NCI-H1436 treated with DMSO at 0.1 percent for 48 hours (cell line): ENCODE measurements around the gene ADAM30.

Experiments used
- DNase-seq: peaks from one replicate; lab custom pipeline; 2025; lab: John Stamatoyannopoulos, UW

ADAM30 gene

DNA sequence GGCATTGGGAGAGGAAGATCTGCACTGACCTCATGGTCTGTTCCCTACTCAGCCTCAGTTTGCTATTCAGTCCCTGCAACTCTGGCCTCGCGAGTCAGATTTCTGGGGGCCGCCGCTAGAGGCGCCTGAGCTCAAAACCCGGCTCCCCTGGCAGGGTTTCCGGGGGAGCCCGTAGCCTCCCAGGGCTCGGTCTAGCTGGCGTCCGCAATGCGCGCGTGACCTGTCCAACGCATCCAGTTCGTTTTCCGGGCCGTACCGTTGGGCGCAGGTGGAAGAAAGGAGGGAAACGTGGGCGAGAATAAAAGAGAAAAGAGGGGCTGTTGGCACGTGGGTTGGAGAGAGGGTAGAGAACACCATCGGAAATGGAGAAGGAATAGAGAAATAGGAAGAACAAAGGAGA is at the start of gene ADAM30:
TSS of gene ADAM30 (minus strand) at position 213 of the 400 bp plus-strand sequence. CDS start at position 34, 179 bp downstream.
- no peak for DNase-seq

DNA sequence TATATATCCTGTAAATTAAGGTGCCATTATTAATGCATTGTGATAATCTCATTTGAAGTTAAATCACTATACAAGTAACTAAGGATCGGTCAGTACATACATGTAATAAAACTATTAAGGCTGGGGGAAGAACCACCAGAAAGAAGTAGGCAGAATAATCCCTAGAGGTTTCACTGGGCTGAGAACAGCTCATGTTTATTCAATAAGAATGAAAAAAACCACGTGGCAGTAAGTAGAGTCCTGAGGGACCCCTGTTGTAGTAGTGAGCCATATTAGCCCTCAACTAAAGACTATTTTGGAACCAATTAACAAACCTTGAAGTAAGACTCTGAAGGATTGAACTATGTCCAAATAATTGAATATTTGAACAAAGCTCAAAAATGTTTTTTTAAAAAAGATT is 46.9 kb upstream of the ADAM30 start:
- DNase-seq, result no peak

DNA sequence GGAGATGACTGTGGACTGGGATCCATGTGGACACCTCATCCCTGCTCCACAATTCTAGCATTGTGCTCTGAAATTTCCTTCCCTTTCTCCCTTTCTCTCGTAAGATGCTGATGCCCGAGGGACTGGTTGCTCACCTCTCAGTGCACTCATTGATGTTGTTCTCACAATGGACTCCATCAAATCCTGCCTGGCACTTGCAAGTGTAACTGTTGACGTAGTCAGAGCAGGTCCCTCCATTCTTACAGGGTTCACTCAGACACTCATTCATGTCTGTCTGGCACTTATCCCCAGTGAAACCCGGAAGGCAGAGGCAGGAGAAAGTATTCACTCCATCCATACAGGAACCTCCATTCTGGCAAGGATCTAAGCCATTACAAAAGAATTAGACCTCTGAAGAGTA is 45.1 kb upstream of the ADAM30 start:
- no peak for DNase-seq

DNA sequence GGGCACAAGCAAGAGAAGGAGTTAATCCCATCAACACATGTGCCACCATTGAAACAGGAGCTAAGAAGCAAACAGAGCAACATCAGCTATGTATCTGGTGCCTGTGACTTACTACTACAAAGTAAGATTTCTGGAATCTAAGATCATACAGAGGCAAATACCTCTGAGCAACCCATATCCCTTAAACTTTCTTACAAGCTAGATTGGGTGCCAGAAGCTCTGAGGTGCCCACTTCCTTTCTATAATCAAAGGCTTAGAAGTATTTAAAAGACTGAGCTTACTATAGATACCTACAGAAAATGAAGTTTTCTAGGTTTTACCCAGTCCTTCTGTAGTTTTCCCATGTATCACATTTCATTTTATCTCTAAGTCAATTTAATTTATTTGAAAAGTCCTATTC is 44.4 kb upstream of the ADAM30 start:
- DNase-seq, result no peak

DNA sequence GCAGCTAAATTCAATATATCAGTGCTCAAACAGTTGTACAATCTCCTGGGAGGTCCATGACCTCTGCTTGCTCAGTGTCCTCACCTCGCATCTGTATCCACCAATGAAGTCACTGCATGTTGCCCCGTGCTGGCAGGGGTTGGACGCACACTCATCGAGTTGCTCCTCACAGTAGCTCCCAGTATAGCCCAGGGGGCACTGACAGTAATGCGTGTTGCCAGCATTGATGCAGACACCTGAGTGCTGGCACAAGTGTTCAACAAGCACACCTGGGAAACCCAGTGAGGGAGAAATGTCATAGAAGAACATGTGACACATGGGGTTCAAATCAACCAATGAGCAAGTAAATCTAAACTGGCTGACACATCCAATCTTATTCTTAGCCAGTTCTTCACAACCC is 40.9 kb upstream of the ADAM30 start:
- no peak for DNase-seq

DNA sequence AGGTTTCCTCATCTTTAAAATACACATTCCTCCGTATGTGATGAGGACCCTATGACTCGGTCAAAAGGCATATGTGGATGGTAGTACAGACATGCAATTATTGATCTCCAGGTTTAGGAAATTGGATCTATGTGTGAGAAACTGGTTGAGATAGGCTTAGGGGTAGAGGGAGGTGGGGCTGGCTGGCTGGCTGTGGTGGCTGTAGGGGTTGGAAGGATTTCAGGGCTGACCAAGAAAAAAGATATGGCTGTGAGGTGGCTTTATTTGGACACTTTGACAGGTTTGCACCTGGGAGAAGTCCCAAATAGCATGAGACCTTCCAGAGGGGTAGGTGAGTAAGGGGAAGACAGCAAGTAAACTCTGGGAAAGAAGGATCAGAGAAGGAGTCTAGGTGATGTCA is 39.6 kb upstream of the ADAM30 start:
- DNase-seq, result no peak

DNA sequence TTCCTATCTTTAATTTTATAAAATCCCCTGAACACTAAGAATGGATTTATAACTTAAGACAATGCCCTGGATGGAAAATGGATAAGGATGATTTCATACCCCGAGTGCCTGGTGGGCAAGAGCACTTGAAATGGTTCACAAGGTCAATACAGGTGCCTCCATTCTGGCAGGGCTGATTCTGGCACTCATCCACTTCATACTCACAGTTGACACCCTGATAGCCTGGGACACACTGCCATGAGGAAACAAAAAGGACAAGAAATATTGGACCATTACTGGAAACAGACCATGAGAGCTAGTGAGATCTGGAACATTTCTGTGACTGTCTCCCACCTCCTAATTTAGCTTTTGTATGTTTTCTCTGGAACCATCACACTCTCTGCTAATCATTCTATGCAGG is 39.1 kb upstream of the ADAM30 start:
- DNase-seq, result no peak

DNA sequence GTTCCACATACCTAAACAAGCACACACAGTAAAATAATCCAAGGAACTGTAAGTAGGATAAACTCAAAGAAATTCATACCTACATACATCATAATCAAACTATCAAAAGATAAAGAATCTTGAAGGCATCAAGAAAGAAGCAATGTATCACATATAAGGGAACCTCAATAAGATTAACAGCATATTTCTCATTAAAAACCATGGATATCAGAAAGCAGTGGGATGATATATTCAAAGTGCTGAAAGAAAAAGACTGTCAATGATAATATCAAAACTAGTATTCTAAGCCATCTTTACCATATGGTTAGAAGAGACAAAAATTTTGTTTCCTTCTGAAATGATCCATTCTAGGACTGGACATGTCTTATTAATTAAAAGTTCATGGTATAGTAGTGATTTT is 37.1 kb upstream of the ADAM30 start:
- DNase-seq, result no peak

DNA sequence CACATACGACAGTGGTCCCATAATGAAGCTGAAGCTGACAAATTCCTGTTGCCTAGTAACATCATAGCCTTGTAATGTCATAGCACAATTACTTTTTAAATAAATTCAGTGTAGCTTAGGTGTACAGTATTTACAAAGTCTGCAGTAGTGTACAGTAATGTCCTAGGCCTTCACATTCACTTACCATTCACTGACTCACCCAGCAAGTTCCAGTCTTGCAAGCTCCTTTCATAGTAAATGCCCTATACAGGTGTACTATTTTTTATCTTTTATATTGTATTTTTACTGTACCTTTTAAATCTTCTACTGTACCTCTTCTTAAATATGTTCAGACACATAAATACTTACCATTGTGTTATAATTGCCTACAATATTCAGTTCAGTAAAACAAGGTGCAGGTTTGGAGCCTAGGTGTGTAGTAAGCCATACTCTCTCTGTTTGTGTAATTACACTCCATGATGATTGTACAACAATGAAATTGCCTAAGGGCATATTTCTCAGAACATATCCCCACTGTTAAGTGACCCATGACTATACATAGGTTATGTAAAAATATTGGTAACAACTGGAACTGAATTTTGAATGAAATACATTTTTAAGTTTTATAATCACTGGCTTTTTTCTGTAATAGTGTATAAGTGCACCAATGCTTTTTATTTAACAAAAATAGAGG is 33.5 kb upstream of the ADAM30 start:
- no peak for DNase-seq

DNA sequence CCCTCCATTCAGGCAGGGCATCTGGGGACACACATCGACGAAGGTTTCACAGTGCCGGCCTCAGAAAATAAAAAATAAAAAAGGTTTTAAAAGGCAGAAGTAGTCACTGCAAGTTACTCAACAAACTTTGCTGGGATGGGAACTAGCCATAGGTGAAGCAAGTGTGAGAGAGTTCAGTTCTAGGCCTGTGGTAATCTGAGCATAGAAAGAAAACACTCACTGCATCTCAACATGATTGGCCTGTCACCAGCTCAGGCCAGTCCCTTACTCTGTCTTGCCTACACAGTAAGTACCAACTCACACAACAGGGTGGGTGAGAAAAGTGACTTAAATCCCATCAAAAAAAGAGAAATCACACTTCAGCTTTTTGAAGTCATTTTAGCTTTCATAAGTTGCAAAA is 30.2 kb upstream of the ADAM30 start:
- DNase-seq, result no peak

DNA sequence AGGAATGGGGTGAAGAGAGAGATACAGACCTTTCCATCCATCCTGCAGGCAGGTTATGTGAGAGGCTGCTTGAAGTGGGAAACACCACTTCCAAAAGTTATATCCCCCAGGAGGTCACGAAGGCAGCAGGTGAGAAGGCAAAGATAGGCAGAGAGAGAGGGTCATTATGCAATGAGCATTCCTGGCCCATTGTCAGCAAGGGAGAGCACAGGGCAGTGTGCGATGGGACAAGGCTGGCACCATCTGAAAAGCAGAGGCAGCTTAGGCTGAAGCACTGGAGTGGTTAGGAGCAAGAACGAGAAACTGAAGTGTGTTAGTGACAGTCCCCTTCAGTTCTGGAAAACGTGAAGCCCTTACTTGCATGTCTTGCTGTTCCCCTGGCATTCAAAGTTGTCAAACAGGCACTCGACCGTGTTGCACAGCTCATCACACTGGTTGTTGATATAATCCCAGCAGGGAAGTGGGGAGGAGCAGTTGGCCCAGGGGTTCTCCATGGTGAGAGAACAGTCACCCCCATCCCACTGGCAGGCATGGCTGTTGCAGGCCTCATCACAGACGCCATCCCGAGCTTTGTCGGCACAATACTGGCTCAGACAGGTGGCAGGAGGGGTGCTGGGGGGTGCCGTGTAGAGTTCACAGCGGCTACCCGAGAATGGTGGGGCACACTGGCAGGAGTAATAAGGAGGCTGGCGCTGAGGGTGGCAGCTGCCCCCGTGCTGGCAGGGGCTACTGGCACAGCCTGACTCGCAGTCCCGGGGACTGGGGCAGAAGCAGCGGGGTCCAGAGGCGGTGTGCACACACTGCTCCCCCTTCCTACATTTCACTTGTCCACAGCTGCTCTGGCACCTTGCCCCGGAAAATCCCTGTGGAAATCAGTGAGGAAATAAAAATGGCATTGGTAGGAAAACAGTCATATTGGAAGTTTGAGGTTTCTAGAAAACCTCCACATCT is 28.9 kb upstream of the ADAM30 start:
- no peak for DNase-seq

DNA sequence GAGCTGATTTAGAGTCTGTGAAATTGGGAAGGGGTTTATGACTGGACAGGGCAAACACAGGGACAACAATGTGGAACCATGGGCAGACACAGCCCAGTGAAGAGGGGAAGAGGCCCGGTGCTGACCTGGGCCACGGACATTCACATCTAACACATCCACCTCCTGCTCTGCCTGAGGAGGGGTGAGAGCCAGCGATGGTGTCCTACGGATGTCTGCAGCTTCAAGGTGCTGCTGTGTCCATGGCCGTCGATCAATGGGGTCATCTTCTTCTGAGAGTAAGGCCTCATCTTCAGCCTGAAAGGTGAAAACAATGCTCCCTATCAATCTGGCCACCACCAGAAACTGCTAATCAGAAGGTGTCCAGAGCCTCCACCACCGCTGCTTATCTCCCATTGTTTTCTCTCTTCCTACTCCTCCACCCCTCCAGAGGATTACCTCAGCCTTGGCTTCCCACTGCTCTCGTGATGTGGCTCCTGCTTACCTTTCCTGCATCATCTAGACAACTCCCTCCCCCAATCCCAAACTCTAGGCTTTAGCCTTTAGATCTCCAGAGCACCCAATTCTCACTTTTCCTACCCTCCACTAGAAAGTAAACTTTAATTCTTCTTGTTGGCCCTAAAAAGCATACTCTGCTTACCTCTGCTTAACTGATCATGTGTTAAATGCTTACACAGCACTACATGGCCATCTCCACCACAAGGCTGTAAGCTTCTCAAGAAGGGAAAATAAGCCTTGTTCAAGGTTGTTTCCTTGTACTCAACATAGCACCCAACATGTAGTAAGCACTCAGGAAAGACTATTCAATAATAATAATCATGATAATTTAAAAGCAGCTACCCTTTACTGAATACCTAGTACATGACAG is 24.0 kb upstream of the ADAM30 start:
- DNase-seq, result no peak

DNA sequence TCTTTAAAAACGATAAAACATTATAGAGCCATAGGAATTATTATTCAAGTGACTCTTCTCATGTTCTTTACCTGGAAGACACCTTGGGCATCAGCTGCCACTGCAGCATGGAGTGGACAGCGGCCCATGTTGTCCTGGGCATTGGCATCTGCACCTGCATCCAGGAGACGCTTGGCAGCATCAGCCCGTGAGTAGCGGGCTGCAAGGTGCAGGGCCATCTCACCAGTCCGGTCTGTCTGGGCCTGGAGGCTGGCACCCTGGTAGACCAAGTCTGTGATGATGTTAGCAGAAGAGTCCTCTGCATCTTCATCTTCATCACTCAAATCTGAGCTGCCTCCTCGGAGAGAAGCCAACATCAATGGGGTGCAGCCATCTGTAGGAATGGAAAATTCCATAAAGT is 22.9 kb upstream of the ADAM30 start:
- no peak for DNase-seq

DNA sequence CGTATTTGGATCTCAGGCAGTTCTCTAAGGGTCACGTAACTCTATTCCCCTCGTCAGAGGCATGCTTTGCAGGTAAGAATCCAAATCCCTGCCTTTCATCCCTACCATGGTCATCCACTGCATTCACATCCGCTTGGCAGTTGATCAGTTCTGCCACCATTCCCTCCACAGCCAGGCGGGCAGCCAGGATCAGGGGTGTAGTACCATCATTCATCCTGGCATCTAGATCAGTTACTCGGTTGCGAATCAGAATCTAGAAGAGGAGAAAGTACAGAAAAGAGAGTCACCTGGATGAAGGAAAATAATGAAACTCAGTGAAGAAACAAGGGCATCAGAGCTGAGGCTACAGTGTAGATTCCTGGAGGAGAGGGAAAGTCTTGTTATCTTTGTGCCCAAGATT is 22.0 kb upstream of the ADAM30 start:
- no peak for DNase-seq

DNA sequence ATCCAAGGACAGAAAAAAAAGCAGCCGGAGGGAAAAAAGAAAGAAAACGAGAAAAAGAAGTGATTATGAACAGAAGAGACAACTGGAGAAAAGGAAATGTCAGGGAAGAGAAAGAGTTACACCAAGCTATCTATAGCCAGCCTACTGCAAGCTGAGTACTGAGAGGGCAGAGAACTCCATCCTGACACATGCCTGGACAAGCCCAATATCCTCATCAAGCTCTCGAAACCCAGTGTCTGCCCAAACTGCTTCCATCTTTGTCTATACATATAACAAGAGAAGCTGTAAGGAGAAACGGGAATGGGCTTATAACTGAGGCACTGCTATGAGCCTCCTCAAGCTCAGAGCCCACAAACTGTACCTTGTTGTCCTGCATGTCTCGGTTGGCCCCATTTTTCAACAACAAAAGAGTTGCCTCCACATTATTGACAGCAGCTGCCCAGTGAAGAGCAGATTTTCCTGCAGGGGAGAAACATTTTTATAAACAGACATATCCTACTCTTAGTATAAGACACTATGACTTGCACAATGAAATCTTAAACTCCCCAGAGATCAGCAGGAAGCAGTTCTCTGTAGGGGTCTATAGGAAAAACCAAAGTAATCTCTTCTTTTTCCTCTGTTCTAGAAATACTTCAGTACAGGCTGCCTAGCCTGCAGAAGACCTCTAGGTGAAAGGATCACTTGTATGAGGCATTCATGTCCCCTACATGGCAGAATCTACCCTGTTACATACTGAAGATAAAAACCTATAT is 21.2 kb upstream of the ADAM30 start:
- DNase-seq, result no peak

DNA sequence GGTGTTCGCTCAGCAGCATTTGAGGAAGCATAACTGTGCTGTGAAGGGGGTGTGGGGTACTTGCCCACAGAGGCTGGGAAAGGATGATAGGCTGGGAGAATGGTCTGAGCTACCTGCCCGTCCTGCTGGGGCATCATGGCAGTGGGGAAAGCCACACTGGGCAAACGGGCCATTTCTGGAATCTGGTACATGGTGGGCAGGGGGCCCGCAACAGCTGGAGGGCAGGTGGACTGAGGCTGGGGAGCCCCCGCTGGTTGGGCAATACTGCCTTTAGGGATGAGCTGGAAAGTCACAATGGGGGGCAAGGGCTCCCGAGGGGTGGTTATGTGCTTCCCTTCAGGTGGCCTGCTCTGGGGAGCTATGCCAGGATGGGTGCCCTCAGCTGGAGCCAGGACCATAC is 19.2 kb upstream of the ADAM30 start:
- no peak for DNase-seq

DNA sequence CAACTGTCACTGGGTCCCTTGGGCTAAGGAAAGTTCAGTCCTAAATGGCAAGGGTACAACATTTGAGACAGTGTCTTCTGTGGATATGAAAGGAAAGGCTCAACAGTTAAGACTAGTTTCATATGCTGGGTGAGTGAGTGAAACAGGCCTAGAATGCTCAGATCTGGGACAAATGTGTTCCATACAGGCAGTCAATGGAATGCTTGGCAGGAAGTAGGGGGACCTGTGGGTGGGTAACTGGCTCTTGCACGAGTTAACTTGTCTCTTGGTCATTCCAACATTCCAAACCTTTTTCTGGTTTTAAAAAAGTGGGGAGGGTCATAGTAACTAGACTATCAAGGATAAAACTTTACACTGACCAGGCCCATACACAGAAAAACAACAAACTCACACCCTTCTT is 17.8 kb upstream of the ADAM30 start:
- DNase-seq, result no peak

DNA sequence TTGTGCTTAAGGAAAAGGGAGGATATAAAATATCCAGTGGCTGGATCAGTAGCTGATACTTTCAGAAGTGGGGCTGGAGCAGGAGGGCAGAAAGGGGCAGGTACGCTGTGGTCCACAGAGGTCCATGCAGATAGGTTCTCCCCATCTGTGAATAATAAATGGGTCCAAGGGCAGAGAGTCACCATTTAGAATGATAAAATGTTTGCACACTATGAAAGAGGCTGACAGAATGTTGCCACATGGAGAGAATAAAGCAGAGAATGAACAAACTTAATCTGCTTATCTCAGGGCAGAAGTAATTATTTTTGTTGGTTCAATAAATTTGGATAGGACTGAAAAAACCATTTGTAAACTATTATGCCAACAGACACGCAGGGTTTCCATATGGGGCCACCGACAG is 16.6 kb upstream of the ADAM30 start:
- DNase-seq, result no peak

DNA sequence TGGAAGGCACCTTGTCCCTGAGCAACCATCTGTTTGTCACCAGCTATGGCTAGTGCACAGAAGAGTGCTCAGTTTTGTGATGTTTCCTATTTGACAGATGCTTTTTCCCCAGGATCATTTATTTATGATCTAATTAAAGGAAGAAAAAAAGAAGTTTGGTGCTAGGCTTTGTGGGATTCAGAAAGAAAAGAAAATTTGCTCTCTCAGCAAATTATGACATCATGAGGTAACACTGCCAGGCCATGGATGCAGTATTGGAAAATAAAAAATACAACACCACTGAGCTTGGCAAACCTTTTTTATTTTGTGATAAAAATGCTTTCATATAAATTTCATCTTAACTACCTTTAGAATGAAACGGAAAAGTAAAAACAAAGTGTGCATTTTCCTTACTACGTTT is 15.5 kb upstream of the ADAM30 start:
- DNase-seq, result no peak

DNA sequence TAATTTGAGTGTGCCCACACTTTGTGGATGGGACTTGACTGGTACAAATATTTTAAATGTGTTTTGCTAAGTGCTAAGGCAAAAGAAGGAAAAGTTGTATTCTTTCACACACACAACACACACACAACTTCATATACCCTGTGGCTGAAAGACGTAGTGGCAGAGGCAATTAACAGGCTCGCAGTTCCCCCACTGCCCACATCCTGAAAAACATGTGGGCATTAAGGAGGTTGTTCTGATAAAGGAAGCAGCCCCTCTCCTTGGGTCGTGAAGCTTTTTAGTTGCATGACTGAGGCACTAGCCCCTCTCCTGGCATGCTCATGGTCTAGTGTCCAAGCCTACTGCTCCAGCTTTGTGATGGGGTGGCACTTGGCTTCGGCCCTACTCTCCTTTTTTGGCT is 14.3 kb upstream of the ADAM30 start:
- no peak for DNase-seq

DNA sequence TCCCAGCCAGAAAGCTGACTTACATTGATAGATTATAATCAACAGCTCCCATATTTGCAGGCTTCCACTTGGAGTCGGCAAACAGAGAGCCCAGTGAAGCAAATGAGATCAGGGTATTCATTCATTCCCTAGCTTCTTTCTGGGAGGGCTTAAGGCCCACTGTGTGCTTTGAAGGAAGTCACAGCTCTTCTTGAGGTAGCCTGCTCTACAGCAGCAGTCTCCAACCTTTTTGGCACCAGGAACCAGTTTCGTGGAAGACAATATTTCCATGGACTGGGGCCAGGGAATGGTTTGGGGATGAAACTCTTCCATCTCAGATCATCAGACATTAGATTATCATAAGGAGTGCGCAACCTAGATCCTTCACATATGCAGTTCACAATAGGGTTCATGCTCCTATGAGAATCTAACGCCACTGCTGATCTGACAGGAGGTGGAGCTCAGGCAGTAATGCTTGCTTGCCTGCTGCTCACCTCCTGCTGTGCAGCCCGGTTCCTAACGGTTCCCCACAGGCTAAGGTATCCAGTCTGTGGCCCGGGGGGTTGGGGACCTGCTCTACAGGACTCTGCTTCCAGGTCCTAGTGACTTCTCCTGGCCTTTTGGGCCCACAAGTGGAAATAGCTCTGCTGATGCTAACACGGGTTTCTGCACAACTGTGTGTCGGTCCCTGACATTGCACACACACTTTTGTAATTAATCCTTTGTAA is 13.7 kb upstream of the ADAM30 start:
- no peak for DNase-seq
